Measurements from ENCODE around the gene M1AP.

- TF ChIP-seq POLR2AphosphoS5 (IDR thresholded peaks at IDR 0.05) (no peak), POLR2A (IDR thresholded peaks at IDR 0.05) (no peak), CTCF (IDR thresholded peaks at IDR 0.05) (no peak)
Measured at GRCh38 chr2:74542978-74543377, 105.2 kb downstream of the M1AP start.

All from sigmoid colon (tissue), 4 donors.